Tongue (tissue), 2 donors: ENCODE measurements around the gene FRYL. TPM values are rescaled to one million over a fixed set of nuclear protein-coding genes. Genes with fewer than 3 reads are reported as not detected.
A peak's percentile ranks its signal among the peaks of the same experiment; 100 is the strongest.

Experiments
- DNase-seq: peaks from one replicate; pipeline ENCODE4 v3.0.0-alpha.2; 2015
- total RNA-seq: library from RNA; depleted of rRNA; stranded (reverse); fragments of >200 nt; gene quantifications from one replicate; pipeline ENCODE4 v1.2.3, GENCODE V29; 2014

Gene FRYL
- total RNA-seq, 1 donor from 2014 or later, result 95.5 TPM

DNA sequence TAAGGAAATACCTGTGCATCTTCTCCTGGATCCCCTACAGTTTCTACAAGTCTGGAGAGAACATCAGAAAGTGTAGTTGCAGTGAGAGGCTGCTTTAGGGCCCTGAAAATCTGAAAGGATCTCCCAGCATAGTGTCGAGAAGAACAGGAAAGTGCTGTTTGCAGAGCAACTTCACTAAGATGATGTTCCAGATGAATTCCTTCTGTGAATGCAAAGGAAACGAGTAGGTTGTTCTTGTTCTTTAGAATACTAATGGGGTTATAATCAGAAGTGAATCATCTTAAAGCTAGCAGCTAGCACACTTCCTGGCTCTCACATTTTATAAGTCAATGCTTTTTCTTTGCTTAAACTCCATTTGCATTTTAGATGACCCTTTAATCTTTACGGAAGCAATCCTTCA, 236.3 kb downstream of the FRYL start:
- peak; percentile 13 for DNase-seq

DNA sequence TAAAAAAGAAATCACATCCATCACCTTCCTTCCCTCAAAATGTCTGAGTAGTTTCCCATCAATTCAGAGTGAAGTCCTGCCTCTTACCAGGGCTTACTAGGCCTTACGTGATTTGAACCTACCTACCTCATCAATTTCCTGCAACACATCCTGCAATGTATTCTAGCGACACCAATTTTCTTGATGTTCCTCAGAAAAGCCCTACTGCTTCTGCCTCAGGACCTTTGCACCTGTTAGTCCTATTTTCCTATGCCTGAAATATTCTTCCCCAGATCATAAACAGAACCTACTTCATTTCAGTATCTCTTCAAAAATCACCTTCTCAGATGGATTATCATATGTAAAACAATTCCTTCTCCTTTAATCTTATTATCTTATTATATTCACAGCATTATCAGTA, 237.2 kb downstream of the FRYL start:
- DNase-seq, result no peak

DNA sequence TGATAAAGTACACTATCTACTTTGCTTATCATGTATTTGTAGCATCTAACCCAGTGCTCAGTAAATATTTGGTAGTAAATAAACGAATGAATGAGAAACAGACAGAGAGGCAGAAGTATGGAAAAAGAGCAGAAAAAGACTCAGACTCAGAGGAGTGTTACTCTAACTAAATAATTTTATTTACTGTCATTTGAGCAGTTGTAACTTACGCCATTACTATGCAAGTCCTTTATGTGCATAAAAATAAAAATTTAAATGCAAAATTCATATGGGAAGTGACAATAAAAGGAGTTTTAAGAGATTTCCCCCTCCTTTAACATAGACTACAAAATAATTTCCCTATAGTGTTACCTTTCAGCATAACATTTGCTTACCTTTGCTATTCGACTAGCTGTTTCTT, 240.5 kb downstream of the FRYL start:
- no peak for DNase-seq

DNA sequence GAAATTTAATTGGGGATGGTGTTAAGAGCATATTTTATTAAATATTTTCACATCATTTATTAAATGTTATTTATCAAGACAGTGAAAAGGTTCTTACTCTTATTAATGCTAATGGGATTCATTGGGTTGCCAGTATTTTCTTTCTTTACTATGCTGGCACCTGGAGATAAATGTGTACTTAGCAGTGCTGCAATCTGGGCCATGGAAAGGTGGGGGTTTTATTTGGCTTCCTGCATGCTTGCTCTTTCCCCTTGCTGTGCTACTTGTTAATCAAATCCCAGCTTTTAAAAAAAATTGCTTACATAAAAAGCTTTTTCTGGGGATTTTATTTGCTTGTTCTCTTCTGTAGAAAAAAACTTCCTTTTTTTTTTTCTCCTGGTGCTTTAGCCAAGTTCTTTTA, 241.7 kb downstream of the FRYL start:
- DNase-seq, result no peak

DNA sequence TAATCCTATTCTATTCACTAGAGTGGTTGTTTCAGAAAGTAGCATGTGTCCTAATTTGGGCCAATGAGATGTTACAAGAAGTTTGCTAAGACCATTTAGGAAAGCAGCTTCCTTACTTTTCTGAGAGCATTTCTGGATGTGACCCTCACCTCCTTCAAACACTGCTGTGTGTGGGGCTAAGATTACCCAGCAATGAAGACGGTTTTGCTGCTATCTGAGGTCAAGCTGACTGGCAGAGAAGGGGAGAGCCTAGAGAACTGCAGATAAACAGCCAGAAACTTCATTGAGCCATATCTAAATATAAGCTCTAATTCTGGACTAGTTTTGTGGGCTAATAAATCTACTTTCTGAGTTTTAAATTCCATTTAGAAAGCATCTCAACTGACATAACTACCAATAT, 253.7 kb downstream of the FRYL start:
- no peak for DNase-seq

DNA sequence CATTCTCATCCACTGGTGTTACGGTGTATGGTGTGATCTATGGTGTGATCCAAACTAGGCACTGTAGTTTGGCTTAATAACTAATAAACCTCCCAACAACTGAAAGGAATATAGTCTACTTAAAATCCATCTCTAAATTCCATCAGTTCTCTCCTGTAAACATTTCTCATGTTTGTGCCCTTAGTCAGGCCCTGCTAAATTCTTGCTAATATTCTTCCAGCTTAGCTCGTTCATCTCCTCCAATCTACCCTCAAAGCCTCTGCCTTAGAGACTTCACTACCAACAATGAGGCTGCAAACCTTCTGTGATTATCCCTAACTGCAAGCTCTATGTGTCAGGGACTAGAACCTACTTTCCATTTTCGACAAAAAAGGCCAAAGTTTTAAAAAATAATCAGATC, 261.9 kb downstream of the FRYL start:
- no peak for DNase-seq

DNA sequence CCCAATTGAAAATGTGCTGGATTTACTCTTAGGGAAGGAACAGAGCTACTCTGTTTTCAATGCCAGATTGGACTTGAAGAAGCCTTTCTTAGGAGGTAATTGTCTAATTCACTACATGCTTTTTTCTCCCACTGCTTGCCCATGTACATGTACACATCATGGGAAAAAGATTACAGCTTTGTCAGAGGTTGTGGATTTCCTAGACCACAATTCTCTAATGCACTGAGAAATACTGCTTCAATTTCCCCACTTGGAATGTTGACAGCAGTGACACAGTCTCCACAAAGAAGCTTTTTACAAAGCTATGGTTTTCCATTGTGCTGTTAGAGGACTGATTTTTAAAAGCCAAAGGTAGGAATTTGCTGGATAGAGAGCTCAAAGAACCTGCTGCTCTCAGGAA, 270.5 kb downstream of the FRYL start:
- no peak for DNase-seq

DNA sequence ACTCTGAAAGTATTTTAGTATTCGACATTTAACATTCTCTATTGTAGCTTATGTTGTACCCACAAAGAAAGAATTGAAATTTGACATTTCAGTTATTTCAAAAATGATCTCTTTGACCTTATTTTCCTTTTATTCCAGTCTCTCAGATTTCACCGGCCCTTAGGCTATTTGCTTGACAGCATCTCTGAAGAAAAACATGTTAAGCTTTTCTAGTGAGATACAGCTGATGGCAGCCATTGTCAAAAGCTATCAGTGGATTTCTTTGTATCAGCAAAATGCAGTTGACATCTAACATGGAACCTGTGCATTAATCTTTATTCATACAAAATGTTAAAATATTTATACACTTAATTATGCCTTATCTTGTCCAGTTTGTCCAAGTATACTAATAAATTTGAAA, 273.4 kb downstream of the FRYL start:
- DNase-seq, result no peak

DNA sequence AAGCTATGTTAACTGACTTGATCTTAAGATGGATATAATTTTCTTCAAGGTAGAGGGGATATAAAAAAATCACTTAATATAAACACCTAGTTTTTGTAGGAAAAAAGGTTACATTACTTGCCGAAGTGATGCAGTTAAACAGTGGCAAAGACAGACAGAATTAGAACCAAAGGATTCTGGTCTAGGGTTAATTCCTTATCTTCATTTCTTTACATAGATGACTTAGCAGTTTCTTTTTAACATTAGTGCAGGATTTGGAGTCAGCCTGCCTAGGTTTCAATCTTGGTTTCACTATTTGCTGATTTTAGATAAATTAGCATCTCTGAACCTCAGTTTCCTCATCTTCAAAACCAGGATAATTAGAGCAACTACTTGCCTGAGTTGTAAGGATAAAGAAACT, 275.7 kb downstream of the FRYL start:
- no peak for DNase-seq

DNA sequence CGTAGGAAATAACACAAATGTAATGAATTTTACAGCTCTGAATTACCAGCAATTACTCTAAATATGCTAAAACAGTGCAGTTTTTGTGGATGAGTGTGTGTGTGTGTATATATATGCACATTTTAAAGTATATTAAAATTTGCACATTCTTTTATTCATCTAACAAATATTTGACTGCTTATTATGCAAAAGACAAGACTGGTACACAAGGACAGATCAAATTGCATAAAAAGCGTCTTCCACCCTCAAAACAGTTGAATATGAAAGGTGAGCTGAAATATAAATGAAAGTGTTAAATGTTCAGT, 276.1 kb downstream of the FRYL start:
- no peak for DNase-seq

DNA sequence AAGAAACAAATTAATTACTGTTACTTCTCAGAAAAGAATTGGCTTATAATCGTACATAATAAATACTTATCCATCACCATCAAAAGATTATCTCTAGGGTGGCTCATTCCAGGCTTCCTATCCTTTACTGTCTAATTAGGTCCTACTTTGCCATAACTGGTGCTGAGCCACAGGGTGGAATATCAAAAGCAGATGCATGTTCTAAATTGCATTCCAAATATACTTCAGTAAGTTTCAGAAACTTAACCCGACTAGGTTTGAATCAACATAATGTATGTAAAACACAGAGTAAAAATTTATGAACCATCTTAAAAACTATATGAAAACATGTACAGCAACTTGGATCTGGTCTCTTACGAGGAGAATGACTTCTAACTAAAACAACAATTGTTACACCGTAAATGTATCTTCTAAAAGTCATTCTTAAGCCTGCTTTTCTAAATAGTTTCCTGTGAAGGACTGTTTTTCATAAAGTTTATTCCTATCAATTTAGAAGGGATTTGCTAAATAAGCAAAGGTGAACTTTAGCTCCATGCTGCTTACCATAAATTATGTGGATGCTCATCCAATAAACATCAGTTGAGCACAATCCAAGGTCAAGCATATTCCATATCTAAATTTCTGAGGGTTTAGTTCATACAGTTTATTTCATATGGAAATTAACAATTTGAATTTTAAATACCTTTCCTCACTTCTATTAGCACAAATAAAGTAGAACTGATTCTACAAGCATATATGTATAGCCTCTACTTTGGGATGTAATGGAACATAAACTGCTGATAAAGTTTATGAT, 276.6 kb downstream of the FRYL start:
- DNase-seq, result no peak

DNA sequence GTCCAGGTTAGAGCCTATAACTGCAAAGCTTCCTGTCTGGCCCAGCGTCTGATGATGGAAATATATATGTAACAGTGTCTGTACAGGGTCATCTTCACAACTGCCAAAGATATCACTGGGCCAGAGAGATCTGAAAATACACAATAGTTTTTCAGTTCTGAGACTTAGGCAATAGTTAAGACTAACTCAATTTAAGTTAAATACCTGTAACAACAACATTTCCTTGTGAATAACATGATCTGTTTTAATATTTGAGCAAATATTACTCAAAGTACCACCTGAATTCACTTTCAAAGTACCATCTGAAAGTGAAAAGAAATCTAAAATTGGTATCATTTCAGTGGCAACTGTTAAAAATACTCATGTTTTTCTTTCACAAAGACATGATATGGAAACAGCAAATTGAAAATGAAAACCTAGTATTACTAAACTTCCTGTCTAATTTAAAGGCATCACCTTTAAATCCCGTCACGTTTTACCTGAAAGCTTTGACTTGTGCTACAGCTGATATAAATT, 280.5 kb downstream of the FRYL start:
- DNase-seq, result no peak

DNA sequence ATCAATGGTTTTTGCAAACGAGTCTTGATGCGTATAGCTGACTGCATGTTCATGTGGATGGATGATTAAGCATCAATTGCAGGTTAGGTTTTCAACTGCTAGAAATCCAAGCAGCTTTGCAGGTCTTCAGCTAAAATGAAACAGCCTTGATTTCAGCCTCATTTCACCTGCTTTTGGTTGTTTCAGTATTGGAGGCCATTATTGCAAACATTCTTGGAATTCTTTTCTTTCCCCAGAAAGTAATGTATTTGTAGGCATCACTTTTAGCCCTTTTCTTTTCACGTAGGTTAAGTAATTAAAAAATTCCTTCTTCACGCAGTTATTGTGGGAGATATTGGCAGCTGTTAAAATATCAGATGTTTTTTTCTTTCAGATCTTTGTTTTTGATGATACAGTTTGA, 281.2 kb downstream of the FRYL start:
- no peak for DNase-seq

DNA sequence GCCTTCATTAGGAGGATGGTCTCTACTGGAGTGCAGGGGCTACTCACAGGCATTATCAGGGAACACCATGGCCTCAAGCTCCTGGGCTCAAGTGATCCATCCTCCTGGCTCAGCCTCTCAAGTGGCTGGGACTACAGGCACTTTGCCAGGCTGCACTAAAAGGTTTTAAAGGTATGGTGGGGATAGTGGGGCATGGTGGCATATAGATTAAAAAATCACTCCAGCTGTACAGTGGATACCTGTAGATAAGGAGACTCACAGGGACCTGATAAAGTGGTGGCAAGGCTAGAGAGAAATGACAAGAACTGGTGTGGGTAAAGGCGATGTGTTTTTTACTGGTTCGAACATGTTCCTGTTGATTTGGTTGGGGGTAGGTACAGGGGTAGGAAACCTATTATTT, 284.1 kb downstream of the FRYL start:
- DNase-seq, result no peak

DNA sequence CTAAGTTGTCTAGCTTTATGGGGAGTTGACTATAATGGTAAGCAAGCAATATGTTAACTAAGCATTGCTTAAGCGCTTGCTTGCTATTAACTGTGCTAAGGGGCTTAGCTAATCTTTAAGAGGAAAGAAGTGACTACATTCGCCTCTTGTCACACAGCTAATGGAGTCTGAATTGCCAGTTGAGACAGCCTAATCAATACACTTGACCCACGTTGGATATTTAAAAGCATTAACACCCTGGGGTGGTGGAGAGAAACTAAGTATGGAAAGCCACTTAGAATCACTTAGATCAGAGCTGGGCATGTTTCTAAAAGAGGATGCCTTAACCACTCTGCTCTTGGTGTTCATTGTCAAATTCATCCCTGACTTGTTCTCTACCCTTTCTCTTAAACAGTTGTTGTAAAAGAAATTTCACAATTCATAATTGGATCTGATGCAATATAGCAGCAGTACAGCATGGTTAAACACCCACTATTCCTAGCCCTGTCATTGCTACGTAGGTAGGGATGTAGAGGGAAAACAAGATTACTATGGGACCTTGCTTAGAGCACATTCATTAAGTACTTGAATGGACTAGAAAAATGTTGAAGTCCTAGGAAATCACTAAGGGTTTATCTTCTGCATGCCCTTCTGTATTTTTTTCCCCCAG, 286.5 kb downstream of the FRYL start:
- no peak for DNase-seq

DNA sequence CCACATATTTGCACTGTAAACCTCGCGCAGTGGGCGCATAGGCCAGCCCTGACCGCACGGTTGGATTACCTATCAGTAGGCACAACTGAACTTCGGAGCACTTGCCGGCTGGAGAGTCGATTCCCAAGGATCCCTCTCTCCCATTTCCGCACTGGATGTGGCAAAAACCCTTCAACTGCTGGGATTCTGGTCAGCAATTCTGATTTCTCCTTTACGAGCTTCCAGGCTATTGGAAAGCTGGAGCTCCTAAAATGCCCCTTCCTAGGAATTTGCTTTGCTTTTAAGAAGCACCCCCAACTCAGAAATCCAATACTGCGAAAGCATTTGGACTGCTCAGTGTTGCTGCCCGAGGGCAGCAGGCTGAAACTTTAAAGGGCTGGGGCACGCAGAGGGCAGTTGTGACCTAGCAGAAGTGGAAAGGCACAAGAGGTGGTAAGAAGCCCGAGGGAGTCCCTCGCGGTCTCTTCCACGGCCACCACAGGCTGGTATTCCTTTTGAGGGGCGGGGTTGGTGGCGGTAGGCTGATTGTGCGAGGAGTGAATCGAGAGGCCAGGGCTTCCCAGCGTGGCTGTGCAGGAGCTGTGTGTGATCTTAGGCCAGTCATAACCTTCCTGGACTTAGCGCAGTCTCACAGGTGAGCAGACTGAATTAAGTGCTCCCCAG, 288.4 kb downstream of the FRYL start:
- no peak for DNase-seq

DNA sequence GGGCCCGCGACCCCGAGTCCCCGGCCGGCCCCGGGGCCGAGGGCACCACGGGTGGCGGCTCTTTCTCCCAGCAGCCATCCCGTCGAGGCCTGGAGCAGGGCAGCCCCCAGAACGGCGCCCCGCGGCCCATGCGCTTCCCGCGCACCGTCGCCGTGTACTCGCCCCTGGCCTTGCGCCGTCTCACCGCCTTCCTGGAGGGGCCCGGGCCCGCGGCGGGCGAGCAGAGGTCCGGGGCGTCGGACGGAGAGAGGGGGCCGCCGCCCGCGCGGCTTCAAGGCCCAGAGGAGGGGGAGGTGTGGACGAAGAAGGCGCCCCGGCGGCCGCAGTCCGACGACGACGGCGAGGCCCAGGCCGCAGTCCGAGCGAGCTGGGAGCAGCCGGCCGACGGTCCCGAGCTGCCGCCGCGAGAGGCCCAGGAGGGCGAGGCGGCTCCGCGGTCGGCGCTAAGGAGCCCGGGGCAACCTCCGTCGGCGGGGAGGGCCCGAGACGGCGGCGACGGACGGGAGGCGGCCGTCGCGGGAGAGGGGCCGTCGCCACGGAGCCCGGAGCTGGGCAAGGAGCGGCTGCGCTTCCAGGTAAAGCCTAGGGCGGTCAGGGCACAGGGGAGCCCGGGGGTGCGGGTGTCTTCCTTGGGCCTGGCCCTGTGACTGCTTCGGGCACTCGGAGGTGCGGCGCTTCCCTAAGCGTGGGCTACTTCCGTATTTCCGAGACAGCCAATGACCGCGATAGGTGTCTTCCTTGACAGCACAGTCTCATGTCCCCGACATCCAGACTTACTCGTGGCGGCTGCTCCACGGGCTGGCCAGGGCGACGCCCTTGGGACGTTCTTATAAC, 289.2 kb downstream of the FRYL start:
- no peak for DNase-seq

DNA sequence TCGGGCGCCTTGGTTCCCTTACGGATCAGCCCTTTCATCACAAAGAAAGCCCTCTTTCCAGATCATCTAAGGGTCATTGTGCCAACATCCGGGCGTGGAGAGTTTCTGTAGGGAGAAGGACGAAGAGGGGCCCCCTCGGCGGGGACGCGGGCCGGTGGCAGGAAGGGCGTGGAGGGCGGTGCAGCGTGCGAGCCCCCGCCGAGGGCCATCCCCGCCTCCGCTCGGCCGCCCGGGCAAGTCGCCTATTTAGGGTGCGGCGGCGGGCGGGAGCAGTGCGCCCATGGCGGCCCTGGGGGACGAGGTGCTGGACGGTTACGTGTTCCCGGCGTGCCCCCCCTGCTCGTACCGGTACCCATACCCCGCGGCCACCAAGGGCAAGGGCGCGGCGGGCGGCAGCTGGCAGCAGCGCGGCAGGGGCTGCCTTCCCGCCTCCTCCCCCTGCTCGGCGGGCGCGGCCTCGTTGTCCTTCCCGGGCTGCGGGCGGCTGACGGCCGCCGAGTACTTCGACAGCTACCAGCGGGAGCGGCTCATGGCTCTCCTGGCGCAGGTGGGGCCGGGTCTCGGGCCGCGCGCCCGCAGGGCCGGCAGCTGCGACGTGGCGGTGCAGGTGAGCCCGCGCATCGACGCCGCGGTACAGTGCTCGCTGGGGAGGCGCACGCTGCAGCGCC, 289.9 kb downstream of the FRYL start, which contains the start of gene ZAR1:
ZAR1 (plus strand) TSS at position 241 of the 668 bp plus-strand sequence; CDS start at position 281, 40 bp downstream.
- peak; percentile 12 for DNase-seq

DNA sequence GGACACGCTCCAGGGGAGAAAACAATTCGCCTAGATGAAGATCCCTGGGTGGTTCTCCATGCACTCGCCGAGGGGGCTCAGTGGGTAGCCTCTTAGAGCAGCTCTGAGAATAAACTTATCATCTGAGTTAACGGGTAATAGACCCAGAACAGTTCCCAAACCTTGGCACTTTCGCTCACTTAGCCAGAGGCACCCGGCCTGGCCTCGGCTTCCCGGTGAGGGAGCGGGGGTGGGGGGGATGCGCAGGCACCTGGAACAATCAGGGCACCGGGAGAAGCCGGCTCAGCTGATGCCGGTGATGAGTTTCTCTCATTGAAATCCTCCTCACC, 290.4 kb downstream of the FRYL start:
- no peak for DNase-seq

DNA sequence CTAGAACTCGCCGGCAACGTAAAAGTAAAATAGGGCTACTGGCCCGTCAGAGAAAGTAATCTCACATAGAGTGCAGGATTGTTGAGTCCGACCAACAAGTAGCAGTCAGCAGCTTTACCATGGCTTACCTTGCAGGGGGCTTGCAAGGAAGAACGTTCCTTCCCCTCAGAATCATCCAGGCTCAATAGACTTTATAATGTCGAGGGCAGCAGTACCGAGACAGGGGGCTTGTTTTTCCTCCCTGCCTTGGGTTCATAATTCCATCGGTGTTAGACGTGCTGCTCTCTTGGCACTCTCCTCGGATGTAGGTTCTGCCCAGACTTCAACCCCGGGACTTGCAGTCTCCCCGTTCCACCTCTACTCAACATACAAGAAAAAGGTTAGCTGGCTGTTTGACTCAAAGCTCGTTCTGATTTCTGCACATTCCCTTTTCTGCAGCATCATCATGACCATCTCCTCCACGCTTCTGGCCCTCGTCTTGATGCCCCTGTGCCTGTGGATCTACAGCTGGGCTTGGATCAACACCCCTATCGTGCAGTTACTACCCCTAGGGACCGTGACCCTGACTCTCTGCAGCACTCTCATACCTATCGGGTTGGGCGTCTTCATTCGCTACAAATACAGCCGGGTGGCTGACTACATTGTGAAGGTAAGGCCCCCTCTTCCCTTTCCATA, 295.4 kb downstream of the FRYL start:
- no peak for DNase-seq

DNA sequence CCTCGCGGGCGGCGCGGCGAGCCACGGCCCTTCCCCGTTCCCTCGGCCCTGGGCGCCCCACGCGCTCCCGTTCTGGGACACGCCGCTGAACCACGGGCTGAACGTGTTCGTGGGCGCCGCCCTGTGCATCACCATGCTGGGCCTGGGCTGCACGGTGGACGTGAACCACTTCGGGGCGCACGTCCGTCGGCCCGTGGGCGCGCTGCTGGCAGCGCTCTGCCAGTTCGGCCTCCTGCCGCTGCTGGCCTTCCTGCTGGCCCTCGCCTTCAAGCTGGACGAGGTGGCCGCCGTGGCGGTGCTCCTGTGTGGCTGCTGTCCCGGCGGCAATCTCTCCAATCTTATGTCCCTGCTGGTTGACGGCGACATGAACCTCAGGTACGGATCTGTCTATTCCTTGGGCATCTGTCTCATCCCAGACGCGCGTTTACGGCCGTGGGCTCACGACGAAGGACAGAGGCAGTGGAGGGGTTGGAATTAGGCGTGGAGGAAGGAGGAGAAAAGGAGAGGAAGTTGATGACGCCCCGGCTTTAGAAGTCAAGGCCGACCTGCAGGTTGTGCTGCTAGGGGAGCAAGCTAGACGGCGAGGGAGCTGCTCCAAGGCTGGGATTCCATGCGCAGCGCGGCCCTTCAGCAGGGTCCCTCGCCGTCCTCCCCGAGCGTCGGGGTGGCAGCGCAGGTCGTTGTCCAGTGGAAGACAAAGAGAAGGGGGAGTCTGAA, 296.1 kb downstream of the FRYL start:
- peak; percentile 12 for DNase-seq
